Activated T-cell treated with anti-CD3 and anti-CD28 coated beads, Interleukin-2, amount 50 U/mL, for 72 hours (primary cell): ENCODE data around the gene DTX2. TPM values are rescaled to one million over a fixed set of nuclear protein-coding genes. Genes with fewer than 3 reads are reported as not detected.
"Not testable (repeated sequence)": the region's sequence is repeated elsewhere in the genome, so short reads cannot be mapped to it uniquely, and the experiment has no call there.

ENCODE experiments used
- ATAC-seq, 2 donors: fragments of 150-1000 bp; cut with Tn5 transposase; replicated peaks in 1 of 2; 2 replicates each; pipeline ENCODE4 v1.10.0; 2021; ENCODE audit warnings: moderate library complexity in 2 of 2, mild to moderate bottlenecking in 1 of 2
- DNase-seq, 2 donors: peaks; one replicate each; pipeline ENCODE4 v3.0.0; 2021 to 2022; ENCODE audit warnings: mixed read lengths in 1 of 2
- H3K27ac Mint-ChIP-seq: one replicate; pipeline ENCODE4 v1.8.0; 2022; ENCODE audit warnings: mild to moderate bottlenecking, moderate library complexity, mixed read lengths
- H3K27me3 Mint-ChIP-seq: one replicate; pipeline ENCODE4 v1.8.0; 2022; ENCODE audit warnings: low read depth, mixed read lengths
- H3K36me3 Mint-ChIP-seq, 2 donors: one replicate each; pipeline ENCODE4 v1.8.0; 2022; ENCODE audit warnings: mixed read lengths in 2 of 2, mild to moderate bottlenecking in 1 of 2; ENCODE audit not compliant: insufficient read depth in 2 of 2
- H3K4me1 Mint-ChIP-seq: one replicate; pipeline ENCODE4 v1.8.0; 2022; ENCODE audit warnings: low read depth, mixed read lengths
- H3K4me3 Mint-ChIP-seq, 2 donors: one replicate each; pipeline ENCODE4 v1.8.0; 2022; ENCODE audit warnings: mild to moderate bottlenecking in 2 of 2, mixed read lengths in 2 of 2, moderate library complexity in 2 of 2
- H3K9me3 Mint-ChIP-seq, 2 donors: one replicate each; pipeline ENCODE4 v1.8.0; 2022; ENCODE audit warnings: mixed read lengths in 2 of 2
- total RNA-seq, 2 donors: library from RNA; stranded (reverse); gene quantifications; one replicate each; pipeline ENCODE4 v1.2.3, GENCODE V29; 2022

The DTX2 gene
- total RNA-seq, 2 donors from 2014 or later = 40.6 to 49.4 TPM

- not testable (repeated sequence) for H3K4me1 Mint-ChIP-seq, H3K27ac Mint-ChIP-seq, H3K36me3 Mint-ChIP-seq, H3K27me3 Mint-ChIP-seq, H3K4me3 Mint-ChIP-seq, DNase-seq, H3K9me3 Mint-ChIP-seq
- peak; percentile 27 to 29 for ATAC-seq
These were observed 24.5 kb downstream of the DTX2 start for GRCh38 chr7:76485822-76486610.

GRCh38 chr7:76486618-76487017, 25.1 kb downstream of the DTX2 start:
- H3K36me3 Mint-ChIP-seq, H3K9me3 Mint-ChIP-seq, H3K27me3 Mint-ChIP-seq, H3K27ac Mint-ChIP-seq, H3K4me1 Mint-ChIP-seq: not testable (repeated sequence)
- DNase-seq (peak; percentile 35 to 50), ATAC-seq (peak; percentile 98 to 99)
- peak overlapping the region; percentile 34 to 39 for H3K4me3 Mint-ChIP-seq

GRCh38 chr7:76487969-76488368, 26.5 kb downstream of the DTX2 start:
- DNase-seq, H3K27ac Mint-ChIP-seq, ATAC-seq, H3K4me1 Mint-ChIP-seq, H3K27me3 Mint-ChIP-seq, H3K9me3 Mint-ChIP-seq, H3K36me3 Mint-ChIP-seq, H3K4me3 Mint-ChIP-seq: not testable (repeated sequence)

GRCh38 chr7:76492139-76492538, 30.6 kb downstream of the DTX2 start:
- not testable (repeated sequence) for H3K36me3 Mint-ChIP-seq, DNase-seq, H3K27me3 Mint-ChIP-seq, H3K9me3 Mint-ChIP-seq, H3K4me1 Mint-ChIP-seq, H3K27ac Mint-ChIP-seq, ATAC-seq, H3K4me3 Mint-ChIP-seq

- H3K27me3 Mint-ChIP-seq, H3K27ac Mint-ChIP-seq, DNase-seq: not testable (repeated sequence)
These were observed 34.2 kb downstream of the DTX2 start for GRCh38 chr7:76495717-76496116.

GRCh38 chr7:76497918-76498582, 36.5 kb downstream of the DTX2 start:
- not testable (repeated sequence) for DNase-seq, H3K27ac Mint-ChIP-seq, H3K27me3 Mint-ChIP-seq, H3K36me3 Mint-ChIP-seq, ATAC-seq, H3K9me3 Mint-ChIP-seq, H3K4me1 Mint-ChIP-seq, H3K4me3 Mint-ChIP-seq

More at GRCh38 chr7:76495717-76496116, 34.2 kb downstream of the DTX2 start:
- H3K4me1 Mint-ChIP-seq, H3K4me3 Mint-ChIP-seq, H3K36me3 Mint-ChIP-seq, H3K9me3 Mint-ChIP-seq, ATAC-seq: not testable (repeated sequence)

- not testable (repeated sequence) for H3K36me3 Mint-ChIP-seq, H3K27me3 Mint-ChIP-seq, H3K27ac Mint-ChIP-seq, H3K4me1 Mint-ChIP-seq, H3K9me3 Mint-ChIP-seq, H3K4me3 Mint-ChIP-seq, DNase-seq, ATAC-seq
These were observed 37.2 kb downstream of the DTX2 start for GRCh38 chr7:76498583-76499200.

GRCh38 chr7:76499201-76499923, 37.9 kb downstream of the DTX2 start:
- H3K36me3 Mint-ChIP-seq, H3K9me3 Mint-ChIP-seq, H3K27me3 Mint-ChIP-seq, H3K4me1 Mint-ChIP-seq, DNase-seq, H3K27ac Mint-ChIP-seq, H3K4me3 Mint-ChIP-seq: not testable (repeated sequence)
- peak in 1 of 2 donors; percentile 51 for ATAC-seq

- DNase-seq, H3K36me3 Mint-ChIP-seq, H3K4me1 Mint-ChIP-seq, H3K27ac Mint-ChIP-seq, H3K27me3 Mint-ChIP-seq, H3K9me3 Mint-ChIP-seq, H3K4me3 Mint-ChIP-seq: not testable (repeated sequence)
- ATAC-seq = peak in 1 of 2 donors; percentile 74
These were observed 38.4 kb downstream of the DTX2 start for GRCh38 chr7:76499924-76500241.

- ATAC-seq, DNase-seq, H3K27ac Mint-ChIP-seq: not testable (repeated sequence)
These were observed 40.7 kb downstream of the DTX2 start for GRCh38 chr7:76502224-76502623.

GRCh38 chr7:76502836-76503235, 41.3 kb downstream of the DTX2 start:
- not testable (repeated sequence) for H3K27ac Mint-ChIP-seq, H3K36me3 Mint-ChIP-seq, H3K4me1 Mint-ChIP-seq, ATAC-seq, DNase-seq, H3K27me3 Mint-ChIP-seq, H3K9me3 Mint-ChIP-seq, H3K4me3 Mint-ChIP-seq

More at GRCh38 chr7:76502224-76502623, 40.7 kb downstream of the DTX2 start:
- not testable (repeated sequence) for H3K36me3 Mint-ChIP-seq, H3K4me3 Mint-ChIP-seq, H3K27me3 Mint-ChIP-seq, H3K4me1 Mint-ChIP-seq, H3K9me3 Mint-ChIP-seq

- not testable (repeated sequence) for H3K27me3 Mint-ChIP-seq, DNase-seq, H3K36me3 Mint-ChIP-seq, H3K9me3 Mint-ChIP-seq, ATAC-seq, H3K27ac Mint-ChIP-seq, H3K4me3 Mint-ChIP-seq, H3K4me1 Mint-ChIP-seq
These were observed 41.7 kb downstream of the DTX2 start for GRCh38 chr7:76503244-76503643.
